ENCODE data around the gene CASP3.

The CASP3 gene

DNA sequence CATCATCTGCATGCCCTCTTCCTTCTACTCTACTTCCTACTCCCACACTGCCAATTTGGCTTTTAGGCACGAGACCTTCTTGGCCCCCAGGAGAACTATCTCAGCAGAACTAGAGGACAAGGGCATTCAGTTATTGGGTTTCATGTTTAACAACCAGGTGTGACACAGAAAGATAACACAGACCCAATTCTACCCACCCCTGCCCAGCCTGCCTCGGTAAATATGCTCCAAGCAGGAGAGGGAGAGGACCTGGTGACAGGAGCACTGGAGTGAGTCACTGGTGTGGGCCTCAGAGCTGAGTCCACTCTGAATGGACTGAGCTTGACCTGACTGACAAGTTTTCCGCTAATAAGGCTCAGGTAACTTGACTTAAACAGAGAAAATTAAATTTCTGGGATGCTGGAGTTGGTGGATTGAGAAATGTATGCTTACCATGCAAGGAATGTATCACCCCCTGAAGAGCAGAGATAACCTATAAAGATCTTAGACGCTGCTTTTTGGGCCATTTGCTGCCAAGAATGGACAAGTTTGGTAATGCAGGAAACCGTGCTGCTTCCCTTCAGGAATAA lies 52.5 kb downstream of the CASP3 start:
- H2AK5ac ChIP-seq (ENCODE audit: low read depth, low read length), result no peak overlapping the region
- no peaks in the 10 kb centered on the region for H3K4me1 ChIP-seq (ENCODE audit: control insufficient read depth in 2 of 2, insufficient read depth in 1 of 2, low read depth in 1 of 2, low read length in 2 of 2)
- H3K79me1 ChIP-seq (ENCODE audit: low read depth, low read length), result no peaks in the 10 kb centered on the region
- H3K27me3 ChIP-seq (ENCODE audit: control insufficient read depth in 3 of 3, insufficient read depth in 3 of 3, low read depth in 1 of 3, low read length in 3 of 3), result no peaks in the 10 kb centered on the region
- no peaks in the 10 kb centered on the region for H3K9me3 ChIP-seq (replicated peaks in 1 of 2; ENCODE audit: control insufficient read depth in 2 of 2, insufficient read depth in 1 of 2, low read depth in 1 of 2, low read length in 2 of 2)
- peak overlapping the region; percentile 52 for H3K18ac ChIP-seq (ENCODE audit: low read length)
- WGBS, 2 donors (ENCODE audit: extremely low coverage in 2 of 2, insufficient read length in 2 of 2, insufficient replicate concordance in 1 of 2), result no CpG with 5 or more reads among the region's 5 CpGs
- no peak overlapping the region for H3K23ac ChIP-seq (ENCODE audit: low read depth, low read length, poor library complexity)
- H3K4ac ChIP-seq (ENCODE audit: low read length), result no peak overlapping the region
- no peak overlapping the region for H2BK120ac ChIP-seq (ENCODE audit: low read depth, low read length)
- H4K91ac ChIP-seq (ENCODE audit: low read depth, low read length, poor library complexity), result no peak overlapping the region
- no peak overlapping the region for H3K9ac ChIP-seq (ENCODE audit: low read depth, low read length, poor library complexity)
- no peak overlapping the region for H3K4me3 ChIP-seq (ENCODE audit: low read length in 2 of 2)
- H2BK12ac ChIP-seq (ENCODE audit: low read length), result no peak overlapping the region
- no peak overlapping the region for H3K4me2 ChIP-seq (ENCODE audit: insufficient read depth, low read length, poor library complexity, severe bottlenecking)
- H2BK15ac ChIP-seq (ENCODE audit: low read length), result no peak overlapping the region
- no peak for DNase-seq (ENCODE audit: low spot score)
- no peak overlapping the region for H2BK5ac ChIP-seq (ENCODE audit: low read length)
- H3K27ac ChIP-seq (replicated peaks; ENCODE audit: low read length), result no peak overlapping the region
- H3K36me3 ChIP-seq (replicated peaks in 1 of 2; ENCODE audit: control insufficient read depth in 2 of 2, insufficient read depth in 2 of 2, low read length in 2 of 2), result no peaks in the 10 kb centered on the region
- H4K8ac ChIP-seq (ENCODE audit: low read depth, low read length), result no peak overlapping the region
- no peak overlapping the region for H3K14ac ChIP-seq (ENCODE audit: low read length)
- no peak overlapping the region for H2AFZ ChIP-seq (ENCODE audit: low read length)

DNA sequence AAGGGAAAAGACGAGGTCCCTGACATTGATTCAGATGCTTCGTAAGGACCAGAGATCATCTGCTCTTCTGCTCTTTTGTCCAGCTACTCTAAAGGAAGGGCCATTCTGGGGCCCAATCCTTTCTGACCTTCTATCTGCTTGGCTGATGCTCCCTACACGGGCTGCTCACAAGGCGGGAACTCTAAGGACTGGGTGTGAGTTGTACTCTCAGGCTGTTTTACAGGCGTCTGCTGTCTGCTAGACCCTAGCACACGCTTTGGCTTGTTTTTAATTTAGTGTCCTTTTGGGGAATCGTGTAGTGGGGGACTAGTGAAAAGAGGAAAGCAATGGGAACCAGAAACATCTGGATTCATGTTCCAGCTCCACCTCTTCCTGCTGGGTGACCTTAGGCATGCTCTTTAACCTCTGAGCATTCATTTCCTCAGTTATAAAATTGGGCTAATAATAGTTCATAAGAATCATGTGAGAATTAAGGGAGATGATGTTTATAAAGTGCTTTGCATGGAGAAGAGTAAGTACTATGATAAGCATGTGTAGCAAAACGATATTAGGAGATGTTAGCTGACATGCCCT lies 53.1 kb downstream of the CASP3 start:
- no peaks in the 10 kb centered on the region for H3K79me1 ChIP-seq (ENCODE audit: low read depth, low read length)
- no peak overlapping the region for H2AFZ ChIP-seq (ENCODE audit: low read length)
- H3K18ac ChIP-seq (ENCODE audit: low read length), result no peak overlapping the region

DNA sequence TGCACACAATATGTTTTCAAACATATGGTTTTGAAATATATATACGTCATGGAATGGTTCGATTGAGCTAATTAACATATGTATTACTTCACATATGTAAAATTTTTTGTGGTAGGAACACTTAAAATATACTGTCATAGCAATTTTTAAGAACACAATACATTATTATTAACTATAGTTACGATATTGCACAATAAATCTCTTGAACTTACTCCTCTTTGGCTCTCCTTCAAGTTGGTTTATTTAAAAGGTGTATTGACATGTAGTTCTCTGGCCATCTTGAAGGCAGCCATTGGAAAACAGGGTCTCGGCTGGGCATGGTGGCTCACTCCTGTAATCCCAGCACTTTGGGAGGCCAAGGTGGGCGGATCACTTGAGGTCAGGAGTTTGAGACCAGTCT lies 53.8 kb downstream of the CASP3 start:
- no peak overlapping the region for H3K14ac ChIP-seq (ENCODE audit: low read length)
- no peak overlapping the region for H2BK120ac ChIP-seq (ENCODE audit: low read depth, low read length)
- WGBS, 2 donors (ENCODE audit: extremely low coverage in 2 of 2, insufficient read length in 2 of 2, insufficient replicate concordance in 1 of 2), result no CpG with 5 or more reads among the region's 5 CpGs
- no peak overlapping the region for H2BK15ac ChIP-seq (ENCODE audit: low read length)
- no peak overlapping the region for H3K4me2 ChIP-seq (ENCODE audit: insufficient read depth, low read length, poor library complexity, severe bottlenecking)
- H4K91ac ChIP-seq (ENCODE audit: low read depth, low read length, poor library complexity), result no peak overlapping the region
- no peak overlapping the region for H2AK5ac ChIP-seq (ENCODE audit: low read depth, low read length)
- H2BK12ac ChIP-seq (ENCODE audit: low read length), result no peak overlapping the region
- H3K36me3 ChIP-seq (replicated peaks in 1 of 2; ENCODE audit: control insufficient read depth in 2 of 2, insufficient read depth in 2 of 2, low read length in 2 of 2), result no peaks in the 10 kb centered on the region
- H3K27me3 ChIP-seq (ENCODE audit: control insufficient read depth in 3 of 3, insufficient read depth in 3 of 3, low read depth in 1 of 3, low read length in 3 of 3), result no peaks in the 10 kb centered on the region
- no peak overlapping the region for H3K23ac ChIP-seq (ENCODE audit: low read depth, low read length, poor library complexity)
- no peaks in the 10 kb centered on the region for H3K79me1 ChIP-seq (ENCODE audit: low read depth, low read length)
- no peak overlapping the region for H3K4me3 ChIP-seq (ENCODE audit: low read length in 2 of 2)
- no peak overlapping the region for H2BK5ac ChIP-seq (ENCODE audit: low read length)
- H3K9ac ChIP-seq (ENCODE audit: low read depth, low read length, poor library complexity), result no peak overlapping the region
- H3K27ac ChIP-seq (replicated peaks; ENCODE audit: low read length), result no peak overlapping the region
- no peaks in the 10 kb centered on the region for H3K9me3 ChIP-seq (replicated peaks in 1 of 2; ENCODE audit: control insufficient read depth in 2 of 2, insufficient read depth in 1 of 2, low read depth in 1 of 2, low read length in 2 of 2)
- no peaks in the 10 kb centered on the region for H3K4me1 ChIP-seq (ENCODE audit: control insufficient read depth in 2 of 2, insufficient read depth in 1 of 2, low read depth in 1 of 2, low read length in 2 of 2)
- no peak overlapping the region for H2AFZ ChIP-seq (ENCODE audit: low read length)
- H3K18ac ChIP-seq (ENCODE audit: low read length), result no peak overlapping the region
- no peak for DNase-seq (ENCODE audit: low spot score)
- no peak overlapping the region for H3K4ac ChIP-seq (ENCODE audit: low read length)
- H4K8ac ChIP-seq (ENCODE audit: low read depth, low read length), result no peak overlapping the region

More for the DNA sequence above, 53.1 kb downstream of the CASP3 start:
- Histone ChIP-seq H3K36me3 (replicated peaks in 1 of 2; ENCODE audit: control insufficient read depth in 2 of 2, insufficient read depth in 2 of 2, low read length in 2 of 2) (no peaks in the 10 kb centered on the region), H2AK5ac (ENCODE audit: low read depth, low read length) (no peak overlapping the region), H3K23ac (ENCODE audit: low read depth, low read length, poor library complexity) (no peak overlapping the region), H3K9ac (ENCODE audit: low read depth, low read length, poor library complexity) (no peak overlapping the region), H3K14ac (ENCODE audit: low read length) (no peak overlapping the region), H2BK15ac (ENCODE audit: low read length) (no peak overlapping the region), H3K4me3 (ENCODE audit: low read length in 2 of 2) (no peak overlapping the region), H4K8ac (ENCODE audit: low read depth, low read length) (no peak overlapping the region), H2BK120ac (ENCODE audit: low read depth, low read length) (no peak overlapping the region), H4K91ac (ENCODE audit: low read depth, low read length, poor library complexity) (no peak overlapping the region), H3K9me3 (replicated peaks in 1 of 2; ENCODE audit: control insufficient read depth in 2 of 2, insufficient read depth in 1 of 2, low read depth in 1 of 2, low read length in 2 of 2) (no peaks in the 10 kb centered on the region), H3K27me3 (ENCODE audit: control insufficient read depth in 3 of 3, insufficient read depth in 3 of 3, low read depth in 1 of 3, low read length in 3 of 3) (no peaks in the 10 kb centered on the region), H3K4me1 (ENCODE audit: control insufficient read depth in 2 of 2, insufficient read depth in 1 of 2, low read depth in 1 of 2, low read length in 2 of 2) (no peaks in the 10 kb centered on the region), H2BK12ac (ENCODE audit: low read length) (no peak overlapping the region), H3K4ac (ENCODE audit: low read length) (no peak overlapping the region), H3K27ac (replicated peaks; ENCODE audit: low read length) (no peak overlapping the region), H2BK5ac (ENCODE audit: low read length) (no peak overlapping the region), H3K4me2 (ENCODE audit: insufficient read depth, low read length, poor library complexity, severe bottlenecking) (no peak overlapping the region)
- no peak for DNase-seq (ENCODE audit: low spot score)
- WGBS, 2 donors (ENCODE audit: extremely low coverage in 2 of 2, insufficient read length in 2 of 2, insufficient replicate concordance in 1 of 2), result no CpG with 5 or more reads among the region's 8 CpGs

DNA sequence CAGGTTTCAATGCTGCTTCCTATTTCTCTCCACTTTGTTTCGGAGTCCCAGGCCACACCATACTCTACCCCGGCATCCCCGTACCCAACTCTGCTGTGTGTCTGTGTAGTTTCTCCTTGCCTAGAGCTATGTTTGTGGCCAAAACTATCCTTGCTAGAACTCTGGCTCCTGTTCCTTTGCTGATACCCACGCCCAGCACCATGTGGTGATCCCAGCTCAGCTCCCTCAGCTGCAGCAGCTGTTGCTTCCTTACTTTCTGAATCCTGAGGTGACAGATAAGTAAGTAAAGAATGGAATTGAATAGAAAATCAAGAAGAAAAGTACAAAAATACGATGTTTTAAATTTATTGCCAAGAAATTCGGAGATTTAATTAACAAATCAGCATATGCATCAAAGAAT lies 55.8 kb downstream of the CASP3 start:
- no peaks in the 10 kb centered on the region for H3K4me1 ChIP-seq (ENCODE audit: control insufficient read depth in 2 of 2, insufficient read depth in 1 of 2, low read depth in 1 of 2, low read length in 2 of 2)
- H3K27ac ChIP-seq (replicated peaks; ENCODE audit: low read length), result no peak overlapping the region
- no peak overlapping the region for H2AFZ ChIP-seq (ENCODE audit: low read length)
- H3K4ac ChIP-seq (ENCODE audit: low read length), result no peak overlapping the region
- H3K79me1 ChIP-seq (ENCODE audit: low read depth, low read length), result no peaks in the 10 kb centered on the region
- no peak overlapping the region for H3K18ac ChIP-seq (ENCODE audit: low read length)
- no peak overlapping the region for H2BK5ac ChIP-seq (ENCODE audit: low read length)
- no peak overlapping the region for H2AK5ac ChIP-seq (ENCODE audit: low read depth, low read length)
- no CpG with 5 or more reads among the region's 6 CpGs for WGBS, 2 donors (ENCODE audit: extremely low coverage in 2 of 2, insufficient read length in 2 of 2, insufficient replicate concordance in 1 of 2)
- H2BK120ac ChIP-seq (ENCODE audit: low read depth, low read length), result no peak overlapping the region
- H3K4me3 ChIP-seq (ENCODE audit: low read length in 2 of 2), result no peak overlapping the region
- H3K23ac ChIP-seq (ENCODE audit: low read depth, low read length, poor library complexity), result no peak overlapping the region
- H3K36me3 ChIP-seq (replicated peaks in 1 of 2; ENCODE audit: control insufficient read depth in 2 of 2, insufficient read depth in 2 of 2, low read length in 2 of 2), result no peaks in the 10 kb centered on the region
- H2BK15ac ChIP-seq (ENCODE audit: low read length), result no peak overlapping the region
- H2BK12ac ChIP-seq (ENCODE audit: low read length), result no peak overlapping the region
- no peak overlapping the region for H4K91ac ChIP-seq (ENCODE audit: low read depth, low read length, poor library complexity)
- H3K27me3 ChIP-seq (ENCODE audit: control insufficient read depth in 3 of 3, insufficient read depth in 3 of 3, low read depth in 1 of 3, low read length in 3 of 3), result no peaks in the 10 kb centered on the region
- no peaks in the 10 kb centered on the region for H3K9me3 ChIP-seq (replicated peaks in 1 of 2; ENCODE audit: control insufficient read depth in 2 of 2, insufficient read depth in 1 of 2, low read depth in 1 of 2, low read length in 2 of 2)
- H3K4me2 ChIP-seq (ENCODE audit: insufficient read depth, low read length, poor library complexity, severe bottlenecking), result no peak overlapping the region
- H3K9ac ChIP-seq (ENCODE audit: low read depth, low read length, poor library complexity), result no peak overlapping the region
- H4K8ac ChIP-seq (ENCODE audit: low read depth, low read length), result no peak overlapping the region
- no peak overlapping the region for H3K14ac ChIP-seq (ENCODE audit: low read length)
- DNase-seq (ENCODE audit: low spot score), result no peak

Measured in neuronal stem cell (in vitro differentiated cells).